ENCODE results near the gene MINDY4B.

DNA sequence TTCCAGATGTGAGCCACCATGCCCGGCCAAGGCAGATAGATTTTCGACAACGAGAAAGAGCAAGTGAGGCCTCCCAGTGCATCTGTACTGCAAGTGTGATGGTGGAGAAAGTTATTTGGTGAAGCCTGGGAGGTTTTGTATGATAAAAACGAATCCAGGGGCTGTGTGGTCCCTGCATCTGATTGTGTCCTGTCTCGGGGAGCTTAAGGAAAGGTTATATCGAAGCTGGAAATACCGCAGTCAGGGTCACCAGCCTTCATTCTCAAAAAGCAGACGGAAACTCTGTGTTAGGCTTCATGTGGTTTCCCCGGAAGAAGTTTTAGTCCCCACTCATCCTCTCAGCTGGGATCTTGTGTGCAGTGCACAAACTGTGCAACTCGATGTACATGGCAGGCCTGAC, 3.4 kb downstream of the MINDY4B start:
- TF ChIP-seq, protein P1, sequence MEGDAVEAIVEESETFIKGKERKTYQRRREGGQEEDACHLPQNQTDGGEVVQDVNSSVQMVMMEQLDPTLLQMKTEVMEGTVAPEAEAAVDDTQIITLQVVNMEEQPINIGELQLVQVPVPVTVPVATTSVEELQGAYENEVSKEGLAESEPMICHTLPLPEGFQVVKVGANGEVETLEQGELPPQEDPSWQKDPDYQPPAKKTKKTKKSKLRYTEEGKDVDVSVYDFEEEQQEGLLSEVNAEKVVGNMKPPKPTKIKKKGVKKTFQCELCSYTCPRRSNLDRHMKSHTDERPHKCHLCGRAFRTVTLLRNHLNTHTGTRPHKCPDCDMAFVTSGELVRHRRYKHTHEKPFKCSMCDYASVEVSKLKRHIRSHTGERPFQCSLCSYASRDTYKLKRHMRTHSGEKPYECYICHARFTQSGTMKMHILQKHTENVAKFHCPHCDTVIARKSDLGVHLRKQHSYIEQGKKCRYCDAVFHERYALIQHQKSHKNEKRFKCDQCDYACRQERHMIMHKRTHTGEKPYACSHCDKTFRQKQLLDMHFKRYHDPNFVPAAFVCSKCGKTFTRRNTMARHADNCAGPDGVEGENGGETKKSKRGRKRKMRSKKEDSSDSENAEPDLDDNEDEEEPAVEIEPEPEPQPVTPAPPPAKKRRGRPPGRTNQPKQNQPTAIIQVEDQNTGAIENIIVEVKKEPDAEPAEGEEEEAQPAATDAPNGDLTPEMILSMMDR (optimal IDR thresholded peaks at IDR 0.05 in 1 of 3, IDR thresholded peaks at IDR 0.05 in 1 of 3, conservative IDR thresholded peaks at IDR 0.05 in 1 of 3; ENCODE audit: extremely low read depth in 1 of 3, insufficient read depth in 2 of 3, low read length in 3 of 3): no peak
- TF ChIP-seq EZH2 (IDR thresholded peaks at IDR 0.05; ENCODE audit: low read length): no peak
